HEK293 (cell line): Measurements from ENCODE around the gene PPP1R1B.

Experiments
- CTCF ChIA-PET: fragments of 350-600 bp; formaldehyde crosslinking; extraction: SDS; loops from one replicate; lab custom pipeline; 2021; ENCODE audit warnings: antibody characterized with exemption; lab: Yijun Ruan, JAX
- POLR2A ChIA-PET: fragments of 300-600 bp; formaldehyde crosslinking; extraction: SDS; loops from one replicate; lab custom pipeline; 2020; ENCODE audit warnings: antibody characterized with exemption, inconsistent platforms; lab: Yijun Ruan, JAX
- H3K27ac ChIP-seq: fragments of 200-500 bp; sonication (Bioruptor generic); 2 replicates; pipeline ENCODE4 v1.5.1; 2014; ENCODE audit warnings: low read depth, low read length, control low read depth, inconsistent platforms; ENCODE audit errors: extremely low read depth
- H3K36me3 ChIP-seq, 2 experiments: fragments of 200-500 bp in 1 of 2; sonication (Bioruptor generic) in 1 of 2; 1 replicate in 1 of 2; 2 replicates in 1 of 2; pipeline ENCODE4 v1.5.1; 2014 to 2017; ENCODE audit warnings: inconsistent platforms in 2 of 2, low read length in 2 of 2; ENCODE audit not compliant: control insufficient read depth in 2 of 2, insufficient read depth in 1 of 2
- H3K4me1 ChIP-seq: fragments of 200-500 bp; sonication (Bioruptor generic); 2 replicates; pipeline ENCODE4 v1.5.1; 2014; ENCODE audit warnings: mild to moderate bottlenecking, low read length, inconsistent platforms; ENCODE audit not compliant: control insufficient read depth, insufficient read depth
- H3K4me3 ChIP-seq: 2 replicates; pipeline ENCODE4 v1.5.1; 2011; ENCODE audit warnings: low read depth, mild to moderate bottlenecking, control low read depth, low read length, moderate library complexity
- H3K9me3 ChIP-seq: fragments of 200-500 bp; sonication (Bioruptor generic); 2 replicates; pipeline ENCODE4 v1.5.1; 2014; ENCODE audit warnings: low read depth, low read length, inconsistent platforms; ENCODE audit not compliant: control insufficient read depth, insufficient read depth
- GLIS1 ChIP-seq: fragments of 450-650 bp; formaldehyde crosslinking; IDR thresholded peaks from 2 replicates; pipeline ENCODE4 v1.5.1; 2016; ENCODE audit warnings: missing biosample characterization, missing genetic modification characterization
- PATZ1 ChIP-seq: fragments of 450-650 bp; formaldehyde crosslinking; IDR thresholded peaks from 2 replicates; pipeline ENCODE4 v1.5.1; 2016; ENCODE audit warnings: missing biosample characterization, missing genetic modification characterization
- SCRT2 ChIP-seq: fragments of 450-650 bp; formaldehyde crosslinking; IDR thresholded peaks from 2 replicates; pipeline ENCODE4 v1.5.1; 2016; ENCODE audit warnings: missing biosample characterization, missing genetic modification characterization
- ZBTB8A ChIP-seq: fragments of 450-650 bp; formaldehyde crosslinking; IDR thresholded peaks from 2 replicates; pipeline ENCODE4 v1.5.1; 2016; ENCODE audit warnings: missing biosample characterization, missing genetic modification characterization
- ZFP3 ChIP-seq: fragments of 450-650 bp; formaldehyde crosslinking; IDR thresholded peaks from 2 replicates; pipeline ENCODE4 v1.5.1; 2016; ENCODE audit warnings: low read depth, missing biosample characterization, missing genetic modification characterization
- ZNF138 ChIP-seq: fragments of 450-650 bp; formaldehyde crosslinking; IDR thresholded peaks from 2 replicates; pipeline ENCODE4 v1.5.1; 2016; ENCODE audit warnings: missing biosample characterization, missing genetic modification characterization, borderline replicate concordance
- ZNF23 ChIP-seq: fragments of 450-650 bp; formaldehyde crosslinking; IDR thresholded peaks from 2 replicates; pipeline ENCODE4 v1.5.1; 2016; ENCODE audit warnings: missing biosample characterization, missing genetic modification characterization, borderline replicate concordance
- ZNF239 ChIP-seq: fragments of 450-650 bp; formaldehyde crosslinking; IDR thresholded peaks from 2 replicates; pipeline ENCODE4 v1.5.1; 2016; ENCODE audit warnings: missing biosample characterization, missing genetic modification characterization
- ZNF335 ChIP-seq: fragments of 450-650 bp; formaldehyde crosslinking; conservative IDR thresholded peaks from 2 replicates; pipeline ENCODE4 v1.5.1; 2016; ENCODE audit warnings: missing biosample characterization, missing genetic modification characterization
- ZNF341 ChIP-seq: fragments of 450-650 bp; formaldehyde crosslinking; IDR thresholded peaks from 2 replicates; pipeline ENCODE4; 2016; ENCODE audit warnings: low read depth, missing biosample characterization, missing genetic modification characterization
- ZNF362 ChIP-seq: fragments of 450-650 bp; formaldehyde crosslinking; IDR thresholded peaks from 2 replicates; pipeline ENCODE4 v1.5.1; 2016; ENCODE audit warnings: missing biosample characterization, missing genetic modification characterization
- ZNF398 ChIP-seq: fragments of 450-650 bp; formaldehyde crosslinking; IDR thresholded peaks from 2 replicates; pipeline ENCODE4 v1.5.1; 2017; ENCODE audit warnings: missing biosample characterization, missing genetic modification characterization
- ZNF423 ChIP-seq: fragments of 450-650 bp; formaldehyde crosslinking; IDR thresholded peaks from 2 replicates; pipeline ENCODE4 v1.5.1; 2016; ENCODE audit warnings: missing biosample characterization, missing genetic modification characterization
- ZNF580 ChIP-seq: fragments of 450-650 bp; formaldehyde crosslinking; IDR thresholded peaks from 2 replicates; pipeline ENCODE4 v1.5.1; 2016; ENCODE audit warnings: missing biosample characterization, missing genetic modification characterization
- ZNF600 ChIP-seq: fragments of 450-650 bp; formaldehyde crosslinking; IDR thresholded peaks from 2 replicates; pipeline ENCODE4 v1.5.1; 2016; ENCODE audit warnings: missing biosample characterization, missing genetic modification characterization
- ZNF791 ChIP-seq: fragments of 450-650 bp; formaldehyde crosslinking; IDR thresholded peaks from 2 replicates; pipeline ENCODE4 v1.5.1; 2016; ENCODE audit warnings: missing biosample characterization, missing genetic modification characterization
- ZSCAN30 ChIP-seq: fragments of 450-650 bp; IDR thresholded peaks from 2 replicates; pipeline ENCODE4 v1.5.1; 2018; ENCODE audit warnings: missing biosample characterization, mild to moderate bottlenecking, missing genetic modification characterization, moderate library complexity

PPP1R1B gene

GRCh38 chr17:39629494-39629880 lies 2.7 kb downstream of the PPP1R1B start (continued):
- no peak for TF ChIP-seq PATZ1 (tag by site-specific recombination)
- no peak for TF ChIP-seq ZNF239 (tag by site-specific recombination)
- no peak for TF ChIP-seq SCRT2 (tag by site-specific recombination)
- TF ChIP-seq ZNF23: no peak

GRCh38 chr17:39629898-39630297 lies 3.1 kb downstream of the PPP1R1B start:
- Histone ChIP-seq H3K4me3 (no peak overlapping the region), H3K27ac (no peak overlapping the region), H3K9me3 (no peaks in the 10 kb centered on the region)
- POLR2A ChIA-PET: interaction anchor here (1.9 kb wide), 1 partner anchor 70 kb away, joined by 6 read pairs; the partner anchor contains the start of gene ERBB2
- TF ChIP-seq ZNF580 (tag by site-specific recombination): no peak
- peak; percentile 23; the same call in 1 of the 2 replicates for TF ChIP-seq ZNF600 (tag by site-specific recombination)
- TF ChIP-seq, all 188 proteins: peak for 1
- CTCF ChIA-PET: interaction anchor here (0.6 to 14.6 kb wide), 4 partner anchors 8 to 133 kb away, joined by 3 to 311 read pairs (median 4); partner anchors contain the start of gene MIEN1
- peaks cover 7% of the 10 kb centered on the region for H3K4me1 ChIP-seq
- H3K36me3 ChIP-seq: no peaks in the 10 kb centered on the region

- ChIA-PET POLR2A (interaction anchor here (1.0 to 1.9 kb wide), 3 partner anchors 12 to 68 kb away, joined by 3 to 6 read pairs (median 6); partner anchors contain the start of gene ERBB2), CTCF (interaction anchor here (0.6 to 14.6 kb wide), 13 partner anchors 10 to 537 kb away, joined by 3 to 311 read pairs (median 6); partner anchors contain the start of gene MIEN1)
- TF ChIP-seq ZNF362 (no peak), SCRT2 (tag by site-specific recombination) (peak; percentile 83), ZNF138 (no peak), ZSCAN30 (tag by site-specific recombination) (no peak), ZNF341 (tag by site-specific recombination) (peak; percentile 86), ZNF791 (no peak)
- peaks cover 10% of the 10 kb centered on the region for H3K4me1 ChIP-seq
- H3K4me3 ChIP-seq: no peak overlapping the region
- H3K27ac ChIP-seq: no peak overlapping the region; the same call in 1 of the 2 replicates
- no peaks in the 10 kb centered on the region for H3K36me3 ChIP-seq
- no peaks in the 10 kb centered on the region for H3K9me3 ChIP-seq
Observed at GRCh38 chr17:39631403-39631802, 4.7 kb downstream of the PPP1R1B start.

GRCh38 chr17:39632153-39632941 lies 5.6 kb downstream of the PPP1R1B start:
- Histone ChIP-seq H3K9me3 (no peaks in the 10 kb centered on the region), H3K27ac (no peak overlapping the region), H3K36me3 (no peaks in the 10 kb centered on the region), H3K4me1 (peaks cover 12% of the 10 kb centered on the region), H3K4me3 (no peak overlapping the region)
- ChIA-PET POLR2A (interaction anchor here (0.8 to 2.4 kb wide), 2 partner anchors 10 to 96 kb away, joined by 3 to 7 read pairs; no protein-coding TSS in a partner anchor), CTCF (interaction anchor here (0.6 to 14.6 kb wide), 15 partner anchors 10 to 428 kb away, joined by 3 to 311 read pairs (median 5); partner anchors contain the start of gene MIEN1)
- TF ChIP-seq ZBTB8A (tag by site-specific recombination) (peak; percentile 49; the same call in 1 of the 2 replicates), PATZ1 (tag by site-specific recombination) (peak; percentile 20; the same call in 1 of the 2 replicates), ZNF423 (tag by site-specific recombination) (0 out of 2 replicates have a peak, but pooled peaks have one; percentile 45), ZFP3 (no peak), GLIS1 (peak; percentile 27; the same call in 1 of the 2 replicates), ZNF335 (no peak), ZNF398 (tag by site-specific recombination) (peak; percentile 73)
